Embryonic facial prominence (tissue), 1 donor: ENCODE results near the gene KIF23.

Experiments
- DNase-seq: peaks from one replicate; pipeline ENCODE4 v3.0.0-alpha.2; 2016; ENCODE audit errors: extremely low spot score

KIF23 gene

GRCh38 chr15:69490356-69491037 lies 76.3 kb downstream of the KIF23 start:
- no peak for DNase-seq

GRCh38 chr15:69491038-69491505 lies 76.9 kb downstream of the KIF23 start:
- DNase-seq = no peak

- no peak for DNase-seq
Measured at GRCh38 chr15:69493406-69493805, 79.3 kb downstream of the KIF23 start.

GRCh38 chr15:69496001-69496400 lies 81.9 kb downstream of the KIF23 start:
- no peak for DNase-seq

GRCh38 chr15:69497076-69497475 lies 82.9 kb downstream of the KIF23 start:
- DNase-seq = no peak

GRCh38 chr15:69497667-69498066 lies 83.5 kb downstream of the KIF23 start:
- DNase-seq = no peak
